GM19395 (cell line): ENCODE results near the gene NR5A2.
"Not testable (repeated sequence)": the region's sequence is repeated elsewhere in the genome, so short reads cannot be mapped to it uniquely, and the experiment has no call there.

Source experiments
- ATAC-seq: cut with Tn5 transposase; IDR thresholded peaks from one replicate; pipeline ENCODE4 v1.9.1; 2021; ENCODE audit warnings: mild to moderate bottlenecking, moderate library complexity; ENCODE audit not compliant: unreplicated experiment

The NR5A2 gene

DNA sequence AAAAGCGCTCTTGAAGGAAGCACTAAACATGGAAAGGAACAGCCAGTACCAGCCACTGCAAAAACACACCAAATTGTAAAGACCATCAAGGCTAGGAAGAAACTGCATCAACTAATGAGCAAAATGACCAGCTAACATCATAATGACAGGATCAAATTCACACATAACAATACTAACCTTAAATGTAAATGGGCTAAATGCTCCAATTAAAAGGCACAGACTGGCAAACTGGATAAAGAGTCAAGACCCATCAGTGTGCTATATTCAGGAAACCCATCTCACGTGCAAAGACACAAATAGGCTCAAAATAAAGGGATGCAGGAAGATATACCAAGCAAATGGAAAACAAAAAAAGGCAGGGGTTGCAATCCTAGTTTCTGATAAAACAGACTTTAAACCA, 159.8 kb downstream of the NR5A2 start:
- ATAC-seq, result not testable (repeated sequence)

DNA sequence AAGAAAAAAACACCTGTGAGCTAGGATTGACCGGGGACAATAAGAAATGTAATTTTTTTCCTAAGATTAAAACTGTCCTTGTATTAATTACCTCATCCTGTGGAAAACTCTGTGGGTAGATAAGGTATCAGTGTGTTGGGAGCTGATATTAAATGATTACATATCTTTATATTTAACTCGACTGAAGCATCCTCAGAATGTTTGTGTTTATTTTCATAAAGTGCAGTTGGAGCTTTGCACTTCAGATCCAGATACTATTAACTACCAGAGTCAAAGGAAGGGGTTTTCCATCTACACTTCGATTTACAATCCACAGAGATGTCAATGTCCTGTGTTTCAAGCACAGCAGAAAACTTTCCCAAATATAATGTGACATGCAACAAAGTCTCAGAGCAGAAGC, 164.5 kb downstream of the NR5A2 start:
- no peak for ATAC-seq

DNA sequence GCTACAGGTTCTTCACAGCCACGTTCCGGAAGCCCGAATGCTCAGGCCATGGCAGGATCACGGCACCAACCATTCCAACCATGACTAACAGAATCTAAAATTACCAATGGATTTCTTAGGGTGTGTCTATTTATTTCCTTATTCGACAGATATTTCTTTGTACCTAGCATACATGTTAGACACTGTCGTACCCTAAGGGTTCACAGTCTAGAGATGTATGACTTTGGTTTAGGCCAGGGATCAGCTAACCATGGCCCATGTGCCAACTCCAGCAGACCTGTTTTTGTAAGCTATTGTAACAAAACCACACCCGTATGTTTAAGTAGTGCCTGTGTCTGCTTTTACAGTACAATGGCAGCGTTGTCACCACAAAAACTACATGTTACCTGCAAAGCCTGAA, 167.0 kb downstream of the NR5A2 start:
- ATAC-seq, result no peak

DNA sequence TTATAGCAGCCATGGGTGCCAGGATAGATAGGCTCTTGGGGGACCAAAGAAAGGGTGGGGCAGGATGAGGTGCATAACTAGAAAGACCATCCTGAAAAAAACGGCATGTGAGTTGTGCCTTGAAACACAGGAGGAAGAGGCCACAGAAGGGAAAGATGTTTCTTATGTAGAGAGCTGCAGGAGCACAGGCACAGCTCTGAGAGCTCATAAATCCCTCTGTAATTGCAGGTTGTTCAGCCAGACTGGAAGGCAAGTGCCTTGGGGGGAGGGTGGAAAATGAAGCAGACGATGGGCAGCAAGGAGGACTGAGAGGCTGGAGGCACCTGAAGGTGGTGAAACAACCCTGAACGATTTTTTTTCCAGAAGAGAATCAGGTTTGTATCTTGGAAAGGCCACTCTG, 170.7 kb downstream of the NR5A2 start:
- no peak for ATAC-seq

DNA sequence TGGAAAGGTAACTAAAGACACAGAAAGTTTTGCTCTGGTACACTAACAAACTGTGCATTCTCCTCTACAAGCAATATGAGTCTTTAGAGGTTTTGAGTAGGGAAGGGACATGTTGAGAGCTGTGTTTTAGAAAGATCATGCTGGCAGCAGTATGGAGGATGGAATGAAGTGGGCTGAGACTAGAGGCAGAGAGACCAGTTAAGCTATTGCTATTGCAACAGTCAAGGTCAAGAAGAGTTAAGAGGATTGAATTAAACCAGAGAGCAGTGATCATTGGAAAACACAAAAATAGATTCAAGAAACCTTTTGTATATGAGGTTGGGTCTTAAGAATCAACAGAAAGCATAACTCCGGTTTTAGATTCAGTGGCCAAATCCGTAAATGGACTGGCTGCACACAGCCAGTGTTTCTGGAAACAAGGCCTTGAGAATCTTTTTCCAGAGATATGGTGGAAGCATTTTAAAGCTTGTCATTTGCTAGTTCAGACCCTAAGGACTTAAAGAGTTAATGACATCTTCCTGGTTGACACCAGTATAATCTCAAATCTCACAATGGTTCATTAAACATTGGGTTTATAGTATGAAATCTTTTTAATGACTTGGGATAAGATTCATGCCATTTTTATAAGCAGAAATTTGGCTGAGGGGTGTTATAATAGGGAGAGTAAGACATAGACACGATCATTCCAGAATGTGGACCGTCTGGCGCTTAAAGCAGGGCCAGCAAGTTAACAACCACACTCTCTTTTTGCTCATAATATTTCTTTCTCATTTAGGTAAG, 177.9 kb downstream of the NR5A2 start:
- ATAC-seq, result no peak

DNA sequence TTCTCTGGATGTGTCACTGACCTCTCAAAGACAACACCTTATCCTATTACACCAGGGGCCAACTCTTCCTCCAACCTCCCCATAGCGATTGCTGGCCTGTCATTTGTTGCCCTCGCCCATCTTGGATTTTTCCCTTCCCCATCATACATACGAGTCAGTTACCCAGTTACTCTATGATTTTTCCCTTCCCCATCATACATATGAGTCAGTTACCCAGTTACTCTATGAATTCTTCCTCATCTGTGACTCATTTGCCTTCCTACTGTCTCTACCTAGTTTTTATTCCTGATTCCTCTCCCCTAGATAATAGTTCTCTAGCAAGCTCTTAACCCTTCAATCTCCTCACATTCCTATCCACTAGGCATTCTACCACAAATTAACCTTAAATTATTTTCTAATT, 178.8 kb downstream of the NR5A2 start:
- no peak for ATAC-seq

DNA sequence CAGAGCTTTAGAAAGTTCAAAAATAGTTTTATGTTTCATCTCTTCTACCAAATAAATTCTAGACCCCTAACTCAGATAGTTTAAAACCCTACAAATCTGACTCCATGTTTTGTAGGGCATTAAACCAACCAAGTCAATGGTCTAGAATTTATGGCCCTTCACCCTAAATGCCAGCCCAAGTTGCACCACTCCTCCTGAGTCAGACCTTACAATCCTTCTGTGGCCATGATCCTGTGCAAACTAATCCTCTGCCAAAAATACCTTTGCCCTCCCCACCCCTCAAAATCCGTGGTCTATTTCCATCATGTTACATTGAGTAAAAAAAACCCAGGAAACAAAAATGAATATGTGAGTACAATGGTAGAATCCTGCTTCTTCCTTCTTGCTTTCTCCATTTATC, 179.3 kb downstream of the NR5A2 start:
- no peak for ATAC-seq

DNA sequence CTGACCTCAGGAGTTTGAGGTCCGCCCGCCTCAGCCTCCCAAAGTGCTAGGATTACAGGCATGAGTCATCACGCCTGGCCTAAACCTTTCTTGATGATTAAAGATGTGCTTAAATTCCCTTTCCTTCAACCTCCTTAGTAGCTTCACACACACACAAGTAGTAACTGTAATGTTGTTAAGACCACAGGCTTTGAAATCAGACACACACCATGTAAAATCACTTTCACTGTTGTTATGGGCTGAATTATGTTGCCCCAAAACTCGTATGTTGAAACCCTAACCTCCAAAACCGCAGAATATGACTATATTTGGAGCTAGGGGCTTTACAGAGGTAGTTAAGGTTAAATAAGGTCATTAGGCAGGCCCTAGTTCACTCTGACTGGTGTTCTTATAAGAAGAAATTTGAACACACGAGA, 180.2 kb downstream of the NR5A2 start:
- peak; percentile 93 for ATAC-seq

DNA sequence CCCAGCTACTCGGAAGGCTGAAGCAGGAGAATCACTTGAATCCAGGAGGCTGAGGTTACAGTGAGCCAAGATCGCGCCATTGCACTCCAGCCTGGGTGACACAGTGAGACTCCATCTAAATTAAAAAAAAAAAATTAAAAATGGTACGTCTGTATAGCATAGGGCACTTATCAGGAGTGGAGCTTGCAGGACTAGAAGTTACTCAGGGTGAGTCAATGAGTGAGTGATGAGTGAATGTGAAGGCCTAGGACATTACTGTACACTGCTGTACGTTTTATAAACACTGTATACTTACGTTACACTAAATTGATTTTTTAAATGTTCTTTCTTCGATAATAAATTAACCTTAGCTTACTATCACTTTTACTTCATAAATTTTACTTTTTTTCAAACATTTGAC, 183.6 kb downstream of the NR5A2 start:
- ATAC-seq, result no peak

DNA sequence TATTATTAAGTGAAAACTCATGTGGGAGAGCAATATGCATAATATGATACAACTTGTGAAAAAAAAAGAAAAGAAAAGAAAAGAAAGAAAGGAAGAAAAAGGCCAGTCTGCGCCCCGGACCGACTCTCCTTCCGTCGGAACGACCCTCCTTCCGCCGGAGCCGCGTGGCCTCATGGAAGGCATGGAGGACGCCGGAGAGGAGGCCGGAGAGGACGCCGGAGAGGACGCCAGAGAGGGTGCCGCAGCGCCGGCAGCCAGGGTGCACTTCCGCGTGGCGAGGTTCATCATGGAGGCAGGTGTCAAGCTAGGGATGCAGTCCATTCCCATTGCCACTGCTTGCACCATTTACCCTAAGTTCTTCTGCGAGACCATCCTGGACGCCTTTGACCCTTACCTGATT, 185.9 kb downstream of the NR5A2 start:
- no peak for ATAC-seq

DNA sequence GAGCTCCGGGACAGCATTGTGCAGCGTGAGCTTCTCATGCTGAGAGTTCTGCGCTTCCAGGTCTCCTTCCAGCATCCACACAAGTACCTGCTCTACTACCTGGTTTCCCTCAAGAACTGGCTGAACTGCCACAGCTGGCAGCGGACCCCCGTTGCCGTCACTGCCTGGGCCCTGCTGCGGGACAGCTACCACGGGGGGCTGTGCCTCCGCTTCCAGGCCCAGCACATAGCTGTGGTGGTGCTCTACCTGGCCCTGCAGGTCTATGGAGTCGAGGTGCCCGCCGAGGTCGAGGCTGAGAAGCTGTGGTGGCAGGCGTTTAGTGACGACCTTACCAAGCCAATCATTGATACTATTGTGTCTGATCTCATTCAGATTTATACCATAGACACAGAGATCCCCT, 186.4 kb downstream of the NR5A2 start:
- no peak for ATAC-seq

DNA sequence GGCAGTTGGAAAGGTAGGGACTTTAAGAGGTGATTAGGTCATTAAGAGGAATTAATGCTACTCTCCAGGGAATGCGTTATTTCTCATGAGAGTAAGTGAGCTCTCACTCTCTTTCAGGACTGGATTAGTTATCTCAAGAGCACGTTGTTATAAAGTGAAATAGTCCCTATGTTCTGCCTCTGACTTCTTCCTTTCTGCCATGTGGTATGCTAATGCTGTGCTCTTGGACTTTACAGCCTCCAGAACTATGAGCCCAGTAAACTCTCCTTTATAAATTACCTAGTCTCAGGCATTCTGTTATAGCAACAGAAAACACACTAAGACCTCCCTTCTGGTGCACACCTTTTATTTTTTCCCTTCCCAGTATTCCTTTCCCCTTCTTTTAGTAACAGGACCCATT, 187.8 kb downstream of the NR5A2 start:
- ATAC-seq, result no peak

DNA sequence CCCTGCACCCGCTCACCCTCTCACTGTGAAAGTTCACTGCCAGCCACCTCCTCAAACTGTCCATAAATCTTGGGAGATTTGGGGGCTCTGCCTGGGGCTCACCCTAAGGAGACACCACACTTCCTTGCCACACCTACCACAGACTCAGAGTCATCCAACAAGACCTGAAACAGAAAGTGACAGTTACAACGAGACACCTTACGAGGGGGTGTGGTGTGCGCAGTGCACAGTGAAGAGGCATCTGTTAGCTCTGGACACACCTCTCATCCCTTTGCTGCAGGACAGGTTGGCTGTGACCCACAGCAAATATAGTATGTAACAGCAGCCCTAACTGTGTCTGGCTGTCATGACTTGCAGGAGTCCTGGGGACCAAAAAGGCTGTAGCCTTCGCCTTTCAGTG, 190.2 kb downstream of the NR5A2 start:
- ATAC-seq, result peak; percentile 73

DNA sequence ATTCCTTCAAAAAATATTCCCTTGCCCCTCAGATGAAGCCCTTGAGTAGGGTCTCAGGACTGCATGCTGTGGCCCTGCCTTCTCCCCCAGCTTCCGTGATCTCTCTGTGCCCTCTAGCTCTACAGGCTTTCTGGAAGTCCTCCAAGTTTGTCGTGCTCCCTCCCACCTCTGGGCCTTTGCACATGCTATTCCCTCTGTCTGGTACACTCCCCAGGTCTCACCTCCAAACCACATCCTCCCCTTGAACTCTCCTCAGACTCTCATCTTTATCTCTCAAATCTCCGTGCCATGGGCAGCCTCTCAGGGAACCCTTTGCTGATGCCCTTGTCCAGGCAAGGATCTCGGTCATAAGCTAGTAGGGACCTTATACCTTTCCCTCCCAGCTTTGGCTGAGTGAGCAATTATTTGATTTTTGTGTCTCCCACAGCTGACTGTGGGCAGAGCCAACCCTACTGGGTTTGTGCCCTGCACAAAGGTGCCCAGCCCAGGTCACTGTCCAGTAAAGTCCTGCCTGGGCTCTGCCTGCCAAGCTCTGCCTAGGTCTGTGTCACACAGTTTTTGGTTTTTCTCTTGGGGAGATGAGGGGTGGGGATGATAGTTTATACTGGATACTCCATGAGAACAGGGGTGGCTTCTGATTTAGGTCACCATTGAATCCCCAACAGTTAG, 194.2 kb downstream of the NR5A2 start:
- no peak for ATAC-seq

DNA sequence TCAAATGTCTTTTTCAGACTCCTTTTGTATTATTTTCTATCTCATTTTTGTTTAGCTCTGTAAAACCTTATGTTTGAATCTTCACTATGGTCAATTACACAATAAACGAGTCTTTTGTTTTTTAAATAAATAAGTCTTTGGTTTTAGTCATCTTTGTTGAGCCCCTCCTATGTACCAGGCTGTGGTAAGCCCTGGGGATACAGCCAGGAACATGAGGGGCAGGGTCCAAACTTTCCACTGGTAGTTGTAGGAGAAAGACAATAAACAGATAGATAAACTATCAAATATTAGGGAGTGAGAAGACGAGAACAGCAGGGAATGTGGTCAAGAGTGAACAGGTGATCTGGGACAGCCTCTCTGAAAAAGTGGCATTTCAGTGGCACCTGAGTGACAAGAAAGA, 195.7 kb downstream of the NR5A2 start:
- no peak for ATAC-seq

DNA sequence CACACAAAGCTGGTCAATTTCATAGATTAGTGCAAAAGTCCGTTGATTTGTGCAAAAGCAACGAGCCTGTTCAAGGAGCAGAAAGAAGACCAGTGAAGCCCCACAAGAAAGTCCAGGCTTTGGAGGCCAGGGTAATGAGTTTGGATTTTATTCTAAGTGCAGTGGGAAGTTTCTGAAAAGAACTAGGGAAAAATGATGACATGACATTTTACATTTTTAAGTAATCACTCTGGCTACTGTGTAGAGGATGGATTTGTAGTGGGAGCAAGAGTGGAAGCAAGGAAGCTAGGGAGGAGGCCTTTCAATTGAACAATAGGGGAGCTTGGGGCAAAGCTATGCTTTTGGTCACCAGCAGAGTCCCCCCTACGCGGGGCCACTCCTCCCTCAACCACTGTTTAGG, 196.1 kb downstream of the NR5A2 start:
- no peak for ATAC-seq

DNA sequence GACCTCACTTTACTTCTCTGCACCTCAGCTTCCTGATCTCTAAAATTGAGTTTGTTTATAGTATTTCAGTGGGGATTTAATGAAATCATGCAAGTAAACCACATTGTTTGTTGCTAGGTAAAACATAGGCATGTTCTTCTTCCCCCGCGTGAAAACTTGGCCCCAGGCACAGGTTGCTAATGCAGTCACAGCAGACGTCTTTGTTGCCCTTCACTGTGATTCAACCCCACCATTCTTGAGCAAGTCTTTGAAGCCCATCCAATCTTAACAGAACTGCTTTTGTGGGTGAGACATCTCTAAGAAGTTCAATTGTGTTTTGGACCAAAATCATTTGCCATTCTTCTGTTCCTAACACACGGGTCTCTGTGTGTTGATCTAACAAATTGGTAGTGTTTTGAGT, 196.8 kb downstream of the NR5A2 start:
- ATAC-seq, result no peak

DNA sequence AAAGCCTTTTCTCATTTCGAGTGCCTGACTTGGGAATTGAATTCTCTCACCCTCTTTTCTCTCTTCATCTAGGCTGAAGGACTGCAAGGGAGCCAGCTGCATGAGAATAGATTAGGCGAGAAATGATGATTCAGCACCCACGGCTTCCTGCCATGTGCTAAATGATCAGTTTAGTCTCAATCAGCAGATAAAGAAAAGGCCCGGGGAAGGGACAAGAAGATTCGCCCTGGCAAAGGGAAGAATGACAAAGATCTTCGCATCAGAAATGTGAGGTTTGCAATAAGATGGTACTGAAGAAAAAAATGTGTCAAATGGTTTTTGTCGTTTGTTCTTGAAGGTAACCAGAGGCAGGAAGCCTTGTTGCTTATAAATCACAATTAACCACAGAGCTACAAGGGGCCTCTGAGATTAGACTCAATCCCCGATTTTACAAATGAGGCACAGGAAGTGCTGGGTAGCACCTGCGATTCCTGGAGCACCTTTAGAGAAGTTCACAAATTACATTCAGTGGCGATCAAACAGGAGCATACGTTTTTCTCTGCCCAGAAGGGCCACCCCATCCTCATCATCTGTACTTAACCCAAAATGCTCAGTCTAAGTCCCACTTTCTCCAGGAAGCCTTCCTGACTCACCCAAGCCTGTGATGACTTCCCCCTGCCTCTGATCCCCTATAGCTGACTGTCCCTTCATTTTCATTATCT, 198.9 kb downstream of the NR5A2 start:
- ATAC-seq, result no peak

DNA sequence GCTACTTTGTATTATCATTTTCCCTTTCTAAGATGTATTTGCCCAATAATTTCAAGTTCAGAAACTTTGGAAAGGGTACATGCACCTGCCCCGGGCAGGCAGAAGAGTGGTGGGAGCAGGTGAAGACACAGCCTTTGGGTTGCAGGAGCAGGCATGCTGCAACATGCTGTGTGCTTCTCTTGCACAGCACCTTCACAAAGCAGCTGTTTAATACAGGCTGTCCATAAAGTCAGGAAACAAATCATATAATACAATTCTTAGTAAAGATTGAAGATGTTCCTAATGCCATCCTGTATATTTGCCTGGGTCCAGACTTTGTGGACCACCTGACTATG, 199.4 kb downstream of the NR5A2 start:
- ATAC-seq, result no peak
